ENCODE results near the gene NCK2.

- TF ChIP-seq CTCF (IDR thresholded peaks at IDR 0.05) = no peak
- TF ChIP-seq POLR2AphosphoS5 (IDR thresholded peaks at IDR 0.05) = no peak
- TF ChIP-seq EP300 (IDR thresholded peaks at IDR 0.05) = no peak
- no peak for TF ChIP-seq POLR2A (IDR thresholded peaks at IDR 0.05; ENCODE audit: low read depth)
Measured at GRCh38 chr2:105911425-105911824, 166.7 kb downstream of the NCK2 start.
